HAP-1 (cell line): ENCODE results near the gene TBCA.
A peak's percentile ranks its signal among the peaks of the same experiment; 100 is the strongest.
"Not testable (repeated sequence)": the region's sequence is repeated elsewhere in the genome, so short reads cannot be mapped to it uniquely, and the experiment has no call there.

Experiments used
- DNase-seq, 2 experiments: peaks; one replicate each; pipeline ENCODE4 v3.0.0-alpha.2; 2016 to 2020; ENCODE audit warnings: low spot score in 2 of 2
- H3K27me3 ChIP-seq: fragments of 250-450 bp; sonication (Bioruptor Pico); 2 replicates; pipeline ENCODE4 v1.5.1; 2020; ENCODE audit warnings: low read depth, mild to moderate bottlenecking, moderate library complexity
- H3K36me3 ChIP-seq: fragments of 250-450 bp; sonication (Bioruptor Pico); replicated peaks from 2 replicates; pipeline ENCODE4 v1.5.1; 2020; ENCODE audit warnings: mild to moderate bottlenecking
- H3K4me1 ChIP-seq: fragments of 250-450 bp; sonication (Bioruptor Pico); 2 replicates; pipeline ENCODE4 v1.5.1; 2020; ENCODE audit warnings: mild to moderate bottlenecking
- H3K4me3 ChIP-seq: fragments of 250-450 bp; sonication (Bioruptor Pico); 2 replicates; pipeline ENCODE4 v1.5.1; 2020; ENCODE audit warnings: mild to moderate bottlenecking, moderate library complexity
- H3K9me3 ChIP-seq: fragments of 250-450 bp; sonication (Bioruptor Pico); 2 replicates; pipeline ENCODE4 v1.5.1; 2020; ENCODE audit warnings: mild to moderate bottlenecking, moderate library complexity
- in situ Hi-C: fragments of 300-500 bp; cut with MboI; formaldehyde crosslinking; loops from 3 replicates; pipeline ENCODE4 v1.14.3; 2020; ENCODE audit warnings: low sequenced_read_pairs, inconsistent platforms, mixed read lengths

Gene TBCA

GRCh38 chr5:77758141-77758938 lies 17.8 kb downstream of the TBCA start:
- H3K36me3 ChIP-seq, result peaks cover 14% of the 10 kb centered on the region
- in situ Hi-C loops, result no loop called here
- no peaks in the 10 kb centered on the region for H3K27me3 ChIP-seq
- DNase-seq, result no peak
- H3K4me1 ChIP-seq, result no peaks in the 10 kb centered on the region
- no peak overlapping the region for H3K4me3 ChIP-seq
- peaks cover 8% of the 10 kb centered on the region for H3K9me3 ChIP-seq

DNA sequence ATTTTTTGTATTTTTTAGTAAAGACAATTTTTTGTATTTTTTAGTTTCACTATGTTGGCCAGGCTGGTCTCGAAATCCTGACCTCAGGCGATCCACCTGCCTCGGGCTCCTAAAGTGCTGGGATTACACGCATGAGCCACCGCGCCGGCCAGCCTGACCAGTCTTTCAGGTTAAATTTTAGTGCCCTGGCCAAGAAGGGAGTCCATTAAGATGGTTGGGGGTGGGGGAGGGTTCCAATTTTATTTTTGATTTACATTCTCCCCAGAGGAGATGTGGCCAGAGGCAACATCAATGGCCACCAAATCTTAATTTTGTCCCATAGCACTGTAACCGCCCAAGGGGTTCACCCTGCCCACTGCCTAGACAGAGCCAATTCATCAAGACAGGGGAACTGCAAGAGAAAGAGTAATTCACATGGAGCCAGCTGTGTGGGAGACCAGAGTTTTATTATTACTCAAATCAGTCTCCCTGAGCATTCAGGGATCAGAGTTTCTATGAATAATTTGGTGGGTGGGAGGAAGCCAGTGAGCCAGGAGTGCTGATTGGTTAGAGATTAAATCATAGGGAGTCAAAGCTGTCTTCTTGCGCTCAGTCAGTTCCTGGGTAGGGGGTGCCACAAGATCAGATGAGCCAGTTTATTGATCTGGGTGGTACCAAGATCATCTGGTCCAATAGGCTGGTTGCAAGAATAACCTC lies 24.7 kb downstream of the TBCA start:
- peak in 1 of 2 experiments; percentile 31 for DNase-seq
- in situ Hi-C loops, result no loop called here
- Histone ChIP-seq H3K9me3 (no peaks in the 10 kb centered on the region), H3K36me3 (no peaks in the 10 kb centered on the region), H3K4me3 (no peak overlapping the region), H3K27me3 (no peaks in the 10 kb centered on the region), H3K4me1 (peaks cover 8% of the 10 kb centered on the region)

GRCh38 chr5:77750928-77751327 lies 25.2 kb downstream of the TBCA start:
- H3K9me3 ChIP-seq, H3K4me1 ChIP-seq, H3K4me3 ChIP-seq, H3K27me3 ChIP-seq, in situ Hi-C loops, H3K36me3 ChIP-seq, DNase-seq: not testable (repeated sequence)

GRCh38 chr5:77748160-77748559 lies 28.0 kb downstream of the TBCA start:
- no peaks in the 10 kb centered on the region for H3K27me3 ChIP-seq
- H3K36me3 ChIP-seq, result 0 out of 2 replicates have a peak, but pooled peaks cover 2% of the 10 kb centered on the region
- in situ Hi-C loops, result no loop called here
- no peak for DNase-seq
- H3K4me1 ChIP-seq, result peaks cover 8% of the 10 kb centered on the region
- H3K9me3 ChIP-seq, result no peaks in the 10 kb centered on the region
- H3K4me3 ChIP-seq, result no peak overlapping the region

- no peak for DNase-seq
- 0 out of 2 replicates have a peak, but pooled peaks cover 2% of the 10 kb centered on the region for H3K36me3 ChIP-seq
- no peak overlapping the region for H3K4me3 ChIP-seq
- no peaks in the 10 kb centered on the region for H3K4me1 ChIP-seq
- H3K27me3 ChIP-seq, result no peaks in the 10 kb centered on the region
- no peaks in the 10 kb centered on the region for H3K9me3 ChIP-seq
- in situ Hi-C loops, result no loop called here
Measured at GRCh38 chr5:77744116-77744515, 32.0 kb downstream of the TBCA start.

DNA sequence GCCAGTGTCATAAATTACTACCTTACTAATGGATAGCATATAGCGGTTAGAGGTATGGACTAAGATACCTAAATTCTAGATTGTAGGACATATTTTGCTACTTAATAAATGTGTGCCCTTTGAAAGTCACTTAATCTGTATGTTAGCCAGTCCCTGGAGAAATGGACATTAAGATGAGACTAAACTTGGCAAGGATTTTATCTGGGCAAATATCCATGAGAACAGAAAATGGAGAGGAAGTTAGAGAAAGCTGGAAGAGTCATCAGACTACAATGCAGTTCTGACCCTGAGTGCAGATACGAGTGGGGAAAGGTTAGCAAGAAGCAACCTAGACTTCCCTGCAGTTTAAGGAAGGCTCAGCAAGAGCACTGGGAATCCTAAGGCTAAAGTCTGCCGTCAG lies 33.0 kb downstream of the TBCA start:
- DNase-seq, result no peak
- Histone ChIP-seq H3K9me3 (no peaks in the 10 kb centered on the region), H3K4me1 (no peaks in the 10 kb centered on the region), H3K36me3 (0 out of 2 replicates have a peak, but pooled peaks cover 2% of the 10 kb centered on the region), H3K27me3 (no peaks in the 10 kb centered on the region), H3K4me3 (no peak overlapping the region)
- in situ Hi-C loops, result no loop called here

DNA sequence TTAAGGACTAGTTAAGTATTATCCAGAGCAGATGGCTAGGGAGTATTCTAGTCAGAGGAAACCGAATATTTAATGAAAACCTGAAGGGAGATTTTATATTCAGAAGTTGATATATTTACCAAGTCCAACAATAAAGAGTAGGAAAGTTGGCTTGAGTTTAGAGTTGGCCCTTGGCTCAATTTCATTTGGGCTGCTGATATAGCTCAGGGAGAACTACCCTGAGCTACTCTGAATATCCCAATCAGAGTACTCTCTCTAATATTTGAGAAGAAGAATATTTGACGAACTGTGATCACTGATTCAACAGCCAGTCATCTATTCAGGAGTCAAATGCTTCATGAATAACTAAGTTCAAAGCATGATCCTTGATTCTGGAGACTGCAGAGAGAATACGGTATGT lies 34.5 kb downstream of the TBCA start:
- no peaks in the 10 kb centered on the region for H3K4me1 ChIP-seq
- no peak for DNase-seq
- H3K27me3 ChIP-seq, result no peaks in the 10 kb centered on the region
- in situ Hi-C loops, result no loop called here
- no peak overlapping the region for H3K4me3 ChIP-seq
- H3K9me3 ChIP-seq, result no peaks in the 10 kb centered on the region
- H3K36me3 ChIP-seq, result peaks cover 6% of the 10 kb centered on the region; the same call in 1 of the 2 replicates

GRCh38 chr5:77734885-77735284 lies 41.3 kb downstream of the TBCA start:
- Histone ChIP-seq H3K36me3 (peaks cover 7% of the 10 kb centered on the region; the same call in 1 of the 2 replicates), H3K27me3 (no peaks in the 10 kb centered on the region), H3K9me3 (no peaks in the 10 kb centered on the region), H3K4me1 (no peaks in the 10 kb centered on the region), H3K4me3 (no peak overlapping the region)
- in situ Hi-C loops, result no loop called here
- DNase-seq, result no peak

- in situ Hi-C loops, result no loop called here
- Histone ChIP-seq H3K27me3 (no peaks in the 10 kb centered on the region), H3K4me1 (no peaks in the 10 kb centered on the region), H3K36me3 (peaks cover 7% of the 10 kb centered on the region; the same call in 1 of the 2 replicates), H3K9me3 (no peaks in the 10 kb centered on the region), H3K4me3 (no peak overlapping the region)
- DNase-seq, result no peak
Measured at GRCh38 chr5:77733130-77733529, 43.0 kb downstream of the TBCA start.

- Histone ChIP-seq H3K9me3 (no peaks in the 10 kb centered on the region), H3K4me3 (no peak overlapping the region), H3K27me3 (no peaks in the 10 kb centered on the region), H3K36me3 (no peaks in the 10 kb centered on the region), H3K4me1 (peaks cover 4% of the 10 kb centered on the region)
- in situ Hi-C loops, result no loop called here
- DNase-seq, result no peak
Measured at GRCh38 chr5:77727190-77727589, 48.9 kb downstream of the TBCA start.

GRCh38 chr5:77725616-77726015 lies 50.5 kb downstream of the TBCA start:
- in situ Hi-C loops, result no loop called here
- Histone ChIP-seq H3K9me3 (no peaks in the 10 kb centered on the region), H3K4me1 (peaks cover 7% of the 10 kb centered on the region), H3K36me3 (no peaks in the 10 kb centered on the region), H3K27me3 (no peaks in the 10 kb centered on the region), H3K4me3 (no peak overlapping the region)
- DNase-seq, result no peak

DNA sequence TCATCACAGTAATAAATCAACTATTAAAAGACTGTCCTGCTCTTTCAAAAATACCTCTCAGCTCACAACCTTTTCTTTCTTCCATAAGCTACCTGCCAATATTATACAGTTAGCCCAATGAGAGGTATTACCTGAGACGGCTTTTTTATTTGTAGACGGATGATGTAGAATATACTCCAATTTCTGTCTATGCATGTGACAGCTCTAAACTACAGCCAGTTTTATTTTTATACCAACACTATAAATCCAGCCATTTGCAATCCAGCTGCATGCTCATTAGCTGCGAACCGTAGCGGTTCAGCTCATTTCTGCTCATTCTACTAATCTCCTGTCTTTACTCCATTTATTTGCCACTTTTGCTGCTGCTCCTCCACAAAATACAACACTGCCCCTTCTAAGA lies 51.2 kb downstream of the TBCA start:
- Histone ChIP-seq H3K36me3 (no peaks in the 10 kb centered on the region), H3K27me3 (no peaks in the 10 kb centered on the region), H3K4me3 (no peak overlapping the region), H3K4me1 (peaks cover 7% of the 10 kb centered on the region), H3K9me3 (no peaks in the 10 kb centered on the region)
- no peak for DNase-seq
- in situ Hi-C loops, result no loop called here

DNA sequence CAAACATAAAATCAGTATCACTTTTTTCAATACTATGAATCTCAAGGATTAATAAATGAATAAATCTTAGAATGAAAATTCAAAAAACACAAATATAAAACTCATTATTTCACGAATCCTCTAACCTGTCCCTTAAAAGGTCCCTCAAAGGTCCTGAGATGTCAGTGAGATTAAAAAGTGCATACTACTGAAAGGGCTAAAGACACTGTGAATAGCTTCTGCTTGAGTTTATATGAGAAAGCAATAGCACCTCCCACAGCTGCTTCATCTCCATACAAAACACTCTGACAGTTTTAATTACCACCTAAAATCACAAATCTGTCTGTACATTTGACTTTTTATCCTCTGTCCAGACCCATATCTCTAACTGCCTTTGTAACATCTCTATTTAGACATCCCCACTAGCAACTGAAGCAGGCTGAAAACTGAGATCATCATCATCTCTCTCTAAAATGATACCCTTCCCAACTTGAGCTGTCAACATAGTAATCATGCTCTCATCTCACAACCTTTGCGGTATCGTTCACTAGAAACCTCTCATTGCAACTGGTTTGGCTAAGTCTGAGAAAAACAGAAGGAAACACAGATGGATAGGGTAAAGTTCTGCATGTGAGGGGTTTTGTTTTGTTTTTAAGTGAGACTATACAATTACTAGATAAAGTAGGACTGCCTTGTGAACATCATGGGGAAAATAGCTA lies 56.3 kb downstream of the TBCA start:
- Histone ChIP-seq H3K9me3 (no peaks in the 10 kb centered on the region), H3K4me1 (peaks cover 14% of the 10 kb centered on the region), H3K27me3 (no peaks in the 10 kb centered on the region), H3K36me3 (no peaks in the 10 kb centered on the region; the same call in 1 of the 2 replicates), H3K4me3 (no peak overlapping the region)
- in situ Hi-C loops, result no loop called here
- no peak for DNase-seq
